K562 (cell line): ENCODE measurements around the gene EMILIN3. TPM values are rescaled to one million over a fixed set of nuclear protein-coding genes. Genes with fewer than 3 reads are reported as not detected.

Experiments
- ATAC-seq: fragments of 200-7000 bp; cut with Tn5 transposase; 3 replicates; pipeline ENCODE4 v1.9.1; 2020; ENCODE audit warnings: moderate library complexity
- BruUV-seq: library from RNA; stranded (reverse); fragments of 400-500 nt; replicated peaks from 2 replicates; lab custom pipeline; 2021; lab: Mats Ljungman, UMichigan
- CTCF ChIA-PET: fragments of 300-600 bp; formaldehyde crosslinking; extraction: SDS; loops from one replicate; lab custom pipeline; 2021; ENCODE audit warnings: low intra/inter-chr PET ratio; lab: Yijun Ruan, JAX
- POLR2A ChIA-PET: fragments of 300-600, 350-650 bp; sonication (Branson Sonifier 250); formaldehyde crosslinking; extraction: SDS; loops from one replicate; lab custom pipeline; 2021; ENCODE audit warnings: antibody characterized with exemption, inconsistent platforms; lab: Yijun Ruan, JAX
- DNase-seq, 4 experiments: peaks; one replicate each; pipeline versions ENCODE4 v3.0.0 to v3.0.0-alpha.2; 2011 to 2018; ENCODE audit warnings: low spot score in 3 of 4, mixed read lengths in 3 of 4; ENCODE audit errors: extremely low read depth in 1 of 4
- FAIRE-seq: peaks from 2 replicates; lab custom pipeline; 2011; peaks lifted over from hg19 to GRCh38; lab: Jason Lieb, UNC
- H2AFZ ChIP-seq: 2 replicates; pipeline ENCODE4 v1.6.0; 2011; ENCODE audit warnings: low read depth, low read length, control low read depth, inconsistent platforms
- H3K27ac ChIP-seq: fragments of 200-600 bp; 3 replicates; pipeline ENCODE4 v1.8.0; 2011; ENCODE audit warnings: low read depth, mild to moderate bottlenecking, control low read depth, inconsistent platforms, low read length, moderate library complexity, mixed read lengths; ENCODE audit errors: extremely low read depth
- H3K27me3 ChIP-seq, 2 experiments: fragments of 300-600 bp in 1 of 2; 2 replicates in 1 of 2; 3 replicates in 1 of 2; pipeline versions ENCODE4 v1.6.0 to v1.8.0; 2011; ENCODE audit warnings: inconsistent platforms in 2 of 2, low read length in 2 of 2, mild to moderate bottlenecking in 1 of 2, mixed read lengths in 1 of 2, moderate library complexity in 1 of 2; ENCODE audit not compliant: control insufficient read depth in 2 of 2, insufficient read depth in 2 of 2
- H3K36me3 ChIP-seq: fragments of 300-600 bp; 3 replicates; pipeline ENCODE4 v1.8.0; 2011; ENCODE audit warnings: mild to moderate bottlenecking, low read length, inconsistent platforms; ENCODE audit not compliant: control insufficient read depth, insufficient read depth
- H3K4me1 ChIP-seq, 2 experiments: fragments of 200-600 bp in 1 of 2; replicated peaks in 1 of 2; 2 replicates in 1 of 2; 3 replicates in 1 of 2; pipeline versions ENCODE4 v1.5.1 to v1.8.0; 2011; ENCODE audit warnings: inconsistent platforms in 2 of 2, low read length in 2 of 2, mild to moderate bottlenecking in 1 of 2, mixed read lengths in 1 of 2, moderate library complexity in 1 of 2; ENCODE audit not compliant: control insufficient read depth in 2 of 2, insufficient read depth in 2 of 2
- H3K4me2 ChIP-seq: 2 replicates; pipeline ENCODE4 v1.6.1; 2011; ENCODE audit warnings: low read length, control low read depth, inconsistent platforms, mixed read lengths; ENCODE audit not compliant: insufficient read depth
- H3K4me3 ChIP-seq: fragments of 200-600 bp; sonication (generic), shearing (Covaris generic); 2 replicates; pipeline ENCODE4 v1.5.1; 2016; ENCODE audit warnings: control low read depth, inconsistent platforms
- H3K79me2 ChIP-seq: fragments of 200-600 bp; 3 replicates; pipeline ENCODE4 v1.8.0; 2011; ENCODE audit warnings: low read length, inconsistent platforms; ENCODE audit not compliant: control insufficient read depth, insufficient read depth
- H3K9ac ChIP-seq, 2 experiments: 2 replicates each; pipeline versions ENCODE4 v1.6.0 to v1.6.1; 2011; ENCODE audit warnings: low read depth in 2 of 2, low read length in 2 of 2, control low read depth in 1 of 2, inconsistent platforms in 1 of 2, mild to moderate bottlenecking in 1 of 2, mixed read lengths in 1 of 2; ENCODE audit not compliant: insufficient read depth in 1 of 2
- H3K9me1 ChIP-seq: one replicate; pipeline ENCODE4 v1.6.0; 2011; ENCODE audit warnings: inconsistent platforms, mild to moderate bottlenecking, low read length, moderate library complexity; ENCODE audit not compliant: control insufficient read depth, insufficient read depth
- H3K9me3 ChIP-seq: replicated peaks from 2 replicates; pipeline ENCODE4 v1.5.1; 2011; ENCODE audit warnings: low read depth, low read length, inconsistent platforms; ENCODE audit not compliant: control insufficient read depth, insufficient read depth
- H4K20me1 ChIP-seq: replicated peaks from 2 replicates; pipeline ENCODE4 v1.6.1; 2011; ENCODE audit warnings: low read length, inconsistent platforms, mixed read lengths; ENCODE audit not compliant: control insufficient read depth, insufficient read depth
- PCBP1 ChIP-seq: fragments of 200-400 bp; formaldehyde crosslinking; IDR thresholded peaks from 2 replicates; pipeline ENCODE4 v1.6.1; 2018; ENCODE audit warnings: mild to moderate bottlenecking, low read depth, low read length; ENCODE audit not compliant: poor library complexity, severe bottlenecking
- RBM22 ChIP-seq: fragments of 200-400 bp; formaldehyde crosslinking; IDR thresholded peaks from 2 replicates; pipeline ENCODE4 v1.6.1; 2018; ENCODE audit warnings: low read length, low read depth; ENCODE audit not compliant: poor library complexity, severe bottlenecking
- YBX1 ChIP-seq: fragments of 450-650 bp; IDR thresholded peaks from 2 replicates; pipeline ENCODE4 v1.7.1; 2016; ENCODE audit warnings: mild to moderate bottlenecking
- ZNF644 ChIP-seq: fragments of 200-800 bp; sonication (Bioruptor generic); IDR thresholded peaks from 2 replicates; pipeline ENCODE4 v1.6.1; 2016; ENCODE audit warnings: low read depth, missing genetic modification characterization, missing compliant biosample characterization
- WGBS: fragments of 100-300 bp; shearing (Covaris generic); methylation state at CpG from one replicate; pipeline ENCODE4 v1.1.6; 2016; ENCODE audit warnings: low coverage, mixed read lengths; ENCODE audit not compliant: insufficient coverage; ENCODE audit errors: missing lambda C conversion rate; 5-methylcytosine and 5-hydroxymethylcytosine counted together
- in situ Hi-C: fragments of 300-500 bp; cut with MboI; formaldehyde crosslinking; loops from 4 replicates; pipeline ENCODE4 v1.15.0; 2018; ENCODE audit warnings: inconsistent platforms, mixed read lengths
- intact Hi-C: fragments of 100-400 bp; cut with micrococcal nuclease; formaldehyde crosslinking; loops from 2 replicates; pipeline ENCODE4 v1.14.2; 2022
- polyA plus RNA-seq, 8 experiments: library from polyadenylated mRNA; depleted of rRNA in 4 of 8; stranded (reverse) in 5 of 8; unstranded in 3 of 8; fragments of >200 nt; fragmentation: Nextera tagmentation in 2 of 8; fragmentation: Illumina TruSeq in 1 of 8; extraction: Ambion mirVana in 2 of 8; extraction: Trizol in 1 of 8; gene quantifications; 2 replicates each; pipeline versions ENCODE4 v1.2.1 to v1.2.3, GENCODE V29; 2011 to 2014; ENCODE audit warnings: inconsistent platforms in 1 of 8, missing spikeins in 1 of 8
- total RNA-seq, 7 experiments: library from RNA; depleted of rRNA in 6 of 7; stranded (reverse); fragments of >200 nt in 6 of 7; fragmentation: Illumina TruSeq in 2 of 7; extraction: Trizol in 2 of 7; gene quantifications; 2 replicates each; pipeline versions ENCODE4 v1.2.1 to v1.2.3, GENCODE V29; 2011 to 2021; ENCODE audit warnings: low replicate concordance in 1 of 7
- TF ChIP-seq, protein P1 (sequence below): fragments of 450-650 bp; conservative IDR thresholded peaks from 2 replicates; pipeline ENCODE4 v1.6.1; 2016; ENCODE audit warnings: missing genetic modification characterization, low read depth, mild to moderate bottlenecking, control low read depth, missing compliant biosample characterization

Gene EMILIN3
- total and polyA plus RNA-seq, 9 of the 15 experiments (the other 6 are each of a cell fraction or from before 2014, with no cell fraction given): 0.01 to 0.07 TPM; not detected in 7

DNA sequence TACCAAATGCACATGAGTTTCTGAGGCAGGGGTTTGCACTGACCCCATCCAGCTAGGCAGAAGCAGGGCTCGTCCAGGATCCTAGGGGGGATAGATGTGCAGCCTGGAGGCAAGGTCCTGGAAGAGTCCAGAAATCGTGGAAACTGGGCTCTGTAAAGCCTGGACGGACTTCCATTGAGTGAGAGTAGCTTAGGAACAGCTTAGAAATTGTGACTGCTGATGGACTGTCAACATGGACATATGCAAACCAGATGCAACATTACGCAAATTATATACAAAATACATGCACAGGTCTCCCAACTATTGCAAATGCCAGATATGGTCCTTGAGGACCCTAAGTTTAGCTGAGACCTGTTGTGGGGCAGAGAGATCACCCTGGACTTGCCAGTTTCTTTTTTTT lies 4.8 kb upstream of the EMILIN3 start:
- 5% methylated on average over 4 of the region's 4 CpGs for WGBS
- DNase-seq: no peak
- BruUV-seq: no TSS peak
- CTCF ChIA-PET: interaction anchor here (0.6 kb wide), 1 partner anchor 371 kb away, joined by 3 read pairs; no protein-coding TSS in a partner anchor
- H3K27me3 ChIP-seq: peaks cover 24 to 55% of the 10 kb centered on the region in 2 experiments; a peak in 4 of 5 replicates
- intact Hi-C loops (no loop called here), in situ Hi-C loops (no loop called here)
- peaks cover 0 to 12% of the 10 kb centered on the region in 2 experiments; a peak in 2 of 5 replicates for H3K4me1 ChIP-seq
- ATAC-seq: no peak
- no peaks in the 10 kb centered on the region for H3K9me1 ChIP-seq
- no peak overlapping the region for H3K4me2 ChIP-seq
- no peak overlapping the region for H3K27ac ChIP-seq
- no peak overlapping the region for H3K9ac ChIP-seq
- peaks cover 14% of the 10 kb centered on the region for H4K20me1 ChIP-seq
- no peak overlapping the region for H2AFZ ChIP-seq
- TF ChIP-seq PCBP1: no peak
- no peak for TF ChIP-seq RBM22
- TF ChIP-seq, protein P1, sequence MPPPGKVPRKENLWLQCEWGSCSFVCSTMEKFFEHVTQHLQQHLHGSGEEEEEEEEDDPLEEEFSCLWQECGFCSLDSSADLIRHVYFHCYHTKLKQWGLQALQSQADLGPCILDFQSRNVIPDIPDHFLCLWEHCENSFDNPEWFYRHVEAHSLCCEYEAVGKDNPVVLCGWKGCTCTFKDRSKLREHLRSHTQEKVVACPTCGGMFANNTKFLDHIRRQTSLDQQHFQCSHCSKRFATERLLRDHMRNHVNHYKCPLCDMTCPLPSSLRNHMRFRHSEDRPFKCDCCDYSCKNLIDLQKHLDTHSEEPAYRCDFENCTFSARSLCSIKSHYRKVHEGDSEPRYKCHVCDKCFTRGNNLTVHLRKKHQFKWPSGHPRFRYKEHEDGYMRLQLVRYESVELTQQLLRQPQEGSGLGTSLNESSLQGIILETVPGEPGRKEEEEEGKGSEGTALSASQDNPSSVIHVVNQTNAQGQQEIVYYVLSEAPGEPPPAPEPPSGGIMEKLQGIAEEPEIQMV (tag): no peak
- no peak for TF ChIP-seq YBX1
- TF ChIP-seq ZNF644 (tag): no peak
- no peak for FAIRE-seq
- POLR2A ChIA-PET: interaction anchor here (1.4 kb wide), 1 partner anchor 12 kb away, joined by 3 read pairs; no protein-coding TSS in a partner anchor
- H3K9me3 ChIP-seq: no peaks in the 10 kb centered on the region
- H3K79me2 ChIP-seq: no peaks in the 10 kb centered on the region
- no peaks in the 10 kb centered on the region for H3K36me3 ChIP-seq
- no peak overlapping the region for H3K4me3 ChIP-seq
